Caki2 (cell line): ENCODE measurements around the gene S1PR2. TPM values are rescaled to one million over a fixed set of nuclear protein-coding genes. Genes with fewer than 3 reads are reported as not detected.
A peak's percentile ranks its signal among the peaks of the same experiment; 100 is the strongest.

Experiments used
- DNase-seq: peaks from one replicate; pipeline ENCODE4 v3.0.0-alpha.2; 2015; ENCODE audit warnings: low read depth
- in situ Hi-C: cut with HindIII; loops from 2 replicates; pipeline ENCODE4 v1.10.0; 2016; ENCODE audit warnings: low sequenced_read_pairs, low pct_unique_long_range_greater_than_20kb, mixed read lengths
- total RNA-seq: library from RNA; depleted of rRNA; stranded (reverse); fragments of >200 nt; shearing (Covaris generic); gene quantifications from 2 replicates; pipeline ENCODE4 v1.2.3, GENCODE V29; 2014; ENCODE audit warnings: low replicate concordance; rRNA removed

Gene S1PR2
- 1.9 and 2.5 TPM in 2 replicates for total RNA-seq

GRCh38 chr19:10230861-10231611, at the start of gene S1PR2:
Gene S1PR2 (minus strand): TSS chr19:10231331. CDS start chr19:10224905, 6,426 bp downstream.
- in situ Hi-C loops, result no loop called here
- DNase-seq, result peak; percentile 44

- in situ Hi-C loops, result no loop called here
Measured at GRCh38 chr19:10279737-10280442, 48.8 kb upstream of the S1PR2 start.

GRCh38 chr19:10278935-10279334, 47.8 kb upstream of the S1PR2 start:
- in situ Hi-C loops, result no loop called here
- no peak for DNase-seq

More at GRCh38 chr19:10279737-10280442, 48.8 kb upstream of the S1PR2 start:
- DNase-seq, result no peak

- DNase-seq, result no peak
- in situ Hi-C loops, result no loop called here
Measured at GRCh38 chr19:10277795-10278589, 46.9 kb upstream of the S1PR2 start.

GRCh38 chr19:10274589-10274988, 43.5 kb upstream of the S1PR2 start:
- in situ Hi-C loops, result no loop called here
- no peak for DNase-seq

- DNase-seq, result no peak
- in situ Hi-C loops, result no loop called here
Measured at GRCh38 chr19:10271543-10272086, 40.5 kb upstream of the S1PR2 start.

- in situ Hi-C loops, result no loop called here
- DNase-seq, result no peak
Measured at GRCh38 chr19:10270616-10271394, 39.7 kb upstream of the S1PR2 start, which contains the start of gene ICAM1. Gene ICAM1 (plus strand): TSS chr19:10271120. CDS start chr19:10271160, 40 bp downstream.

GRCh38 chr19:10270180-10270615, 39.1 kb upstream of the S1PR2 start:
- in situ Hi-C loops, result no loop called here
- no peak for DNase-seq

GRCh38 chr19:10269333-10270179, 38.4 kb upstream of the S1PR2 start:
- DNase-seq, result peak; percentile 37
- in situ Hi-C loops, result no loop called here

- DNase-seq, result no peak
- in situ Hi-C loops, result no loop called here
Measured at GRCh38 chr19:10268071-10268470, 36.9 kb upstream of the S1PR2 start.

GRCh38 chr19:10266706-10267105, 35.6 kb upstream of the S1PR2 start:
- in situ Hi-C loops, result no loop called here
- no peak for DNase-seq

- in situ Hi-C loops, result no loop called here
- DNase-seq, result no peak
Measured at GRCh38 chr19:10262771-10263170, 31.6 kb upstream of the S1PR2 start.

GRCh38 chr19:10260141-10260584, 29.0 kb upstream of the S1PR2 start:
- in situ Hi-C loops, result no loop called here
- no peak for DNase-seq

- in situ Hi-C loops, result no loop called here
Measured at GRCh38 chr19:10259162-10259905, 28.2 kb upstream of the S1PR2 start.

GRCh38 chr19:10258080-10258710, 27.1 kb upstream of the S1PR2 start:
- DNase-seq, result no peak
- in situ Hi-C loops, result no loop called here

More at GRCh38 chr19:10259162-10259905, 28.2 kb upstream of the S1PR2 start:
- peak; percentile 71 for DNase-seq
